ENCODE data around the gene MYO6.
"Not testable (repeated sequence)": the region's sequence is repeated elsewhere in the genome, so short reads cannot be mapped to it uniquely, and the experiment has no call there.

MYO6 gene

GRCh38 chr6:75882734-75883133 is 133.7 kb downstream of the MYO6 start:
- DNase-seq (ENCODE audit: low read depth in 1 of 2, low spot score in 1 of 2), result no peak
- TF ChIP-seq JUND (IDR thresholded peaks at IDR 0.05; ENCODE audit: low read depth), result no peak
- in situ Hi-C loops (cut with HindIII; ENCODE audit: low pct_unique_long_range_greater_than_20kb, low sequenced_read_pairs), result no loop called here

GRCh38 chr6:75884822-75885221 is 135.8 kb downstream of the MYO6 start:
- in situ Hi-C loops (cut with HindIII; ENCODE audit: low pct_unique_long_range_greater_than_20kb, low sequenced_read_pairs), result no loop called here
- no peak for DNase-seq (ENCODE audit: low read depth in 1 of 2, low spot score in 1 of 2)
- TF ChIP-seq JUND (IDR thresholded peaks at IDR 0.05; ENCODE audit: low read depth), result no peak

GRCh38 chr6:75892384-75892783 is 143.3 kb downstream of the MYO6 start:
- in situ Hi-C loops (cut with HindIII; ENCODE audit: low pct_unique_long_range_greater_than_20kb, low sequenced_read_pairs), result no loop called here

GRCh38 chr6:75893058-75893775 is 144.2 kb downstream of the MYO6 start:
- no peak for TF ChIP-seq JUND (IDR thresholded peaks at IDR 0.05; ENCODE audit: low read depth)
- in situ Hi-C loops (cut with HindIII; ENCODE audit: low pct_unique_long_range_greater_than_20kb, low sequenced_read_pairs), result no loop called here

More at GRCh38 chr6:75892384-75892783, 143.3 kb downstream of the MYO6 start:
- DNase-seq (ENCODE audit: low read depth in 1 of 2, low spot score in 1 of 2), result no peak
- TF ChIP-seq JUND (IDR thresholded peaks at IDR 0.05; ENCODE audit: low read depth), result no peak

GRCh38 chr6:75893776-75894152 is 144.7 kb downstream of the MYO6 start:
- in situ Hi-C loops (cut with HindIII; ENCODE audit: low pct_unique_long_range_greater_than_20kb, low sequenced_read_pairs), result no loop called here
- TF ChIP-seq JUND (IDR thresholded peaks at IDR 0.05; ENCODE audit: low read depth), result no peak
- DNase-seq (ENCODE audit: low read depth in 1 of 2, low spot score in 1 of 2), result peak in 1 of 2 experiments; percentile 6

More at GRCh38 chr6:75893058-75893775, 144.2 kb downstream of the MYO6 start:
- DNase-seq (ENCODE audit: low read depth in 1 of 2, low spot score in 1 of 2), result peak in 1 of 2 experiments; percentile 71

GRCh38 chr6:75896526-75896925 is 147.5 kb downstream of the MYO6 start:
- in situ Hi-C loops (cut with HindIII; ENCODE audit: low pct_unique_long_range_greater_than_20kb, low sequenced_read_pairs), result no loop called here
- no peak for DNase-seq (ENCODE audit: low read depth in 1 of 2, low spot score in 1 of 2)
- TF ChIP-seq JUND (IDR thresholded peaks at IDR 0.05; ENCODE audit: low read depth), result no peak

- DNase-seq (ENCODE audit: low read depth in 1 of 2, low spot score in 1 of 2); in situ Hi-C loops (cut with HindIII; ENCODE audit: low pct_unique_long_range_greater_than_20kb, low sequenced_read_pairs): not testable (repeated sequence)
Measured at GRCh38 chr6:75900216-75900615, 151.2 kb downstream of the MYO6 start.

GRCh38 chr6:75905129-75905528 is 156.1 kb downstream of the MYO6 start:
- DNase-seq (ENCODE audit: low read depth in 1 of 2, low spot score in 1 of 2); in situ Hi-C loops (cut with HindIII; ENCODE audit: low pct_unique_long_range_greater_than_20kb, low sequenced_read_pairs): not testable (repeated sequence)

- in situ Hi-C loops (cut with HindIII; ENCODE audit: low pct_unique_long_range_greater_than_20kb, low sequenced_read_pairs), result no loop called here
- no peak for TF ChIP-seq JUND (IDR thresholded peaks at IDR 0.05; ENCODE audit: low read depth)
- DNase-seq (ENCODE audit: low read depth in 1 of 2, low spot score in 1 of 2), result peak; percentile 37 to 60
Measured at GRCh38 chr6:75906871-75907270, 157.8 kb downstream of the MYO6 start.

- TF ChIP-seq JUND (IDR thresholded peaks at IDR 0.05; ENCODE audit: low read depth), result no peak
- no peak for DNase-seq (ENCODE audit: low read depth in 1 of 2, low spot score in 1 of 2)
- in situ Hi-C loops (cut with HindIII; ENCODE audit: low pct_unique_long_range_greater_than_20kb, low sequenced_read_pairs), result no loop called here
Measured at GRCh38 chr6:75907444-75907843, 158.4 kb downstream of the MYO6 start.

GRCh38 chr6:75913040-75913439 is 164.0 kb downstream of the MYO6 start:
- no peak for TF ChIP-seq JUND (IDR thresholded peaks at IDR 0.05; ENCODE audit: low read depth)
- in situ Hi-C loops (cut with HindIII; ENCODE audit: low pct_unique_long_range_greater_than_20kb, low sequenced_read_pairs), result no loop called here
- no peak for DNase-seq (ENCODE audit: low read depth in 1 of 2, low spot score in 1 of 2)

GRCh38 chr6:75922226-75922625 is 173.2 kb downstream of the MYO6 start:
- in situ Hi-C loops (cut with HindIII; ENCODE audit: low pct_unique_long_range_greater_than_20kb, low sequenced_read_pairs), result no loop called here
- no peak for TF ChIP-seq JUND (IDR thresholded peaks at IDR 0.05; ENCODE audit: low read depth)
- no peak for DNase-seq (ENCODE audit: low read depth in 1 of 2, low spot score in 1 of 2)

GRCh38 chr6:75926293-75927168 is 177.5 kb downstream of the MYO6 start:
- TF ChIP-seq JUND (IDR thresholded peaks at IDR 0.05; ENCODE audit: low read depth), result no peak
- no peak for DNase-seq (ENCODE audit: low read depth in 1 of 2, low spot score in 1 of 2)
- in situ Hi-C loops (cut with HindIII; ENCODE audit: low pct_unique_long_range_greater_than_20kb, low sequenced_read_pairs), result no loop called here
